Heart left ventricle (tissue), 16 donors: Measurements from ENCODE around the gene CCDC148. TPM values are rescaled to one million over a fixed set of nuclear protein-coding genes. Genes with fewer than 3 reads are reported as not detected.
A peak's percentile ranks its signal among the peaks of the same experiment; 100 is the strongest.

Source experiments
- ATAC-seq, 4 donors: fragments of 200-7000 bp; cut with Tn5 transposase; one replicate each; pipeline ENCODE4 v1.9.1; 2020 to 2022; ENCODE audit warnings: moderate library complexity in 4 of 4, mild to moderate bottlenecking in 3 of 4, moderate number of reproducible peaks in 1 of 4
- DNase-seq, 5 donors: peaks; one replicate each; pipeline ENCODE4 v3.0.0-alpha.2; 2020
- H3K27ac ChIP-seq, 12 donors: fragments of 200-600 bp; sonication (generic) in 4 of 12; one replicate each; pipeline versions ENCODE4 v1.5.0 to v1.8.0; 2016 to 2022; ENCODE audit warnings: mild to moderate bottlenecking in 2 of 12
- H3K27me3 ChIP-seq, 9 donors: fragments of 200-600 bp; sonication (generic) in 2 of 9; one replicate each; pipeline versions ENCODE4 v1.5.1 to v1.8.0; 2016 to 2022; ENCODE audit warnings: mild to moderate bottlenecking in 3 of 9
- H3K36me3 ChIP-seq, 9 donors: fragments of 200-600 bp; sonication (generic) in 2 of 9; one replicate each; pipeline versions ENCODE4 v1.5.0 to v1.8.0; 2018 to 2022; ENCODE audit warnings: mild to moderate bottlenecking in 2 of 9
- H3K4me1 ChIP-seq, 12 donors: fragments of 200-600 bp; sonication (generic) in 4 of 12; one replicate each; pipeline versions ENCODE4 v1.5.0 to v1.8.0; 2016 to 2022; ENCODE audit warnings: mild to moderate bottlenecking in 3 of 12
- H3K4me3 ChIP-seq, 12 donors: fragments of 200-600 bp; sonication (generic) in 4 of 12; one replicate each; pipeline versions ENCODE4 v1.5.0 to v1.8.0; 2017 to 2022; ENCODE audit warnings: mild to moderate bottlenecking in 9 of 12, moderate library complexity in 4 of 12
- H3K9me3 ChIP-seq, 12 donors: fragments of 200-600 bp; sonication (generic) in 4 of 12; one replicate each; pipeline versions ENCODE4 v1.5.0 to v1.8.0; 2016 to 2022; ENCODE audit warnings: mild to moderate bottlenecking in 1 of 12
- POLR2A ChIP-seq, 2 donors: fragments of 450-650 bp; IDR thresholded peaks; one replicate each; pipeline ENCODE4 v1.6.1; 2017; ENCODE audit warnings: antibody characterized with exemption in 2 of 2, mild to moderate bottlenecking in 2 of 2, moderate library complexity in 2 of 2
- WGBS, 4 donors: extraction: QIAGEN DNeasy Blood & Tissue Kit in 2 of 4; methylation state at CpG; one replicate each; pipeline versions ENCODE4 v1.1.5 to v1.1.7; 2013 to 2018; 5-methylcytosine and 5-hydroxymethylcytosine counted together
- intact Hi-C, 10 donors: fragments of 100-400 bp; cut with DNase I; formaldehyde crosslinking; loops; one replicate each; pipeline versions ENCODE4 v1.11.1 to v1.14.2; 2022
- polyA plus RNA-seq, 2 donors: library from polyadenylated mRNA; stranded (reverse); fragments of 200-250 nt; gene quantifications; one replicate each; pipeline ENCODE4 v1.2.3, GENCODE V29; 2013
- total RNA-seq, 9 donors: library from RNA; depleted of rRNA in 2 of 9; stranded (reverse); fragments of >200 nt in 2 of 9; fragmentation: NEBNext Ultra II Directional in 3 of 9; extraction: Animal tissue kit (Norgen Biotek cat#: 25700) in 3 of 9; gene quantifications; one replicate each; pipeline versions ENCODE4 v1.1.0 to v1.2.4, GENCODE V29; 2016 to 2023
- TF ChIP-seq, protein P1 (sequence below), 12 donors: fragments of 200-600 bp; sonication (generic) in 4 of 12; IDR thresholded peaks; one replicate each; pipeline versions ENCODE4 v1.5.0 to v1.8.0; 2018 to 2022; ENCODE audit warnings: antibody characterized with exemption in 12 of 12, mild to moderate bottlenecking in 5 of 12
- donor health status: ischemic (EF 13 %, LVEDD 7.1; RV severe dilation, severe dysfunction).
- donor health status: healthy with polysubstance abuse.
- donor health status: DM: no; HTN: yes; CAD: no.
- donor health status: DM: no; HTN: no; CAD: no.
- donor health status: ischemic (EF 25% LVEDD 6.9; RV normal size, moderate dysfunction).
- donor health status: ischemic (EF 25% LVEDD 5.7; RV mildly dilated, moderate dysfunction).
- donor health status: healthy.
- donor health status: DM: yes; HTN: yes; CAD: no.
- donor health status: ischemic (EF 35%, LVEDD 5.7; RV mildly dilated, moderate dysfunction).
- donor health status: nonischemic (EF 11% LVEDD 7.7; RV severe dilation, severe dysfunction).
- donor health status: DM: yes; HTN: yes; CAD: no.
- donor health status: PGD.
- donor health status: ischemic (EF 29% LVEDD 5.4; RV normal size, mild dysfunction).
- donor health status: nonischemic (EF 23%, LVEDD 6.1; RV moderate dilation, normal function).

CCDC148 gene
- total and polyA plus RNA-seq, 11 donors: 0.24 to 1.2 (median 0.75) TPM; not detected in 2

DNA sequence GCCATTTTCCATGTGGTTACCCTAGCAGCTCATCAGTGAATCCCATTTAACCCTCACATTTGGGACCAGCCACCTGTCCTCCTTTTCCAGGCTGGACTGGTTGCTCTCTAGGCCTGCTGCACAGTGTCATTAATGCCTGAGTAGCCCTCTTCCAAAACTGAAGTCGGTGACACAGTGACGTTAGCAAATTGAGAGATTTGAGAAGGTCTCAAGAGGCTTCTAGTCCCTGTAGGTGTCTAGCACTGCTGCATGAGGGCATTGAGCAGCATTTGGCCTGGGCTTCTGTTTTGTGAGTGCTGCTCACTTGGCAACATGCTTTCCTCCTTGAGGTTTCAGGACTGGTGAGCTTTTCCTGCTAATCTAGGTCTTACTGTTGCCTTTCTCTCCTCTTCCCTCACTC lies 36.9 kb upstream of the CCDC148 start:
- TF ChIP-seq POLR2A (IDR thresholded peaks at IDR 0.05): no peak
- TF ChIP-seq, protein P1, sequence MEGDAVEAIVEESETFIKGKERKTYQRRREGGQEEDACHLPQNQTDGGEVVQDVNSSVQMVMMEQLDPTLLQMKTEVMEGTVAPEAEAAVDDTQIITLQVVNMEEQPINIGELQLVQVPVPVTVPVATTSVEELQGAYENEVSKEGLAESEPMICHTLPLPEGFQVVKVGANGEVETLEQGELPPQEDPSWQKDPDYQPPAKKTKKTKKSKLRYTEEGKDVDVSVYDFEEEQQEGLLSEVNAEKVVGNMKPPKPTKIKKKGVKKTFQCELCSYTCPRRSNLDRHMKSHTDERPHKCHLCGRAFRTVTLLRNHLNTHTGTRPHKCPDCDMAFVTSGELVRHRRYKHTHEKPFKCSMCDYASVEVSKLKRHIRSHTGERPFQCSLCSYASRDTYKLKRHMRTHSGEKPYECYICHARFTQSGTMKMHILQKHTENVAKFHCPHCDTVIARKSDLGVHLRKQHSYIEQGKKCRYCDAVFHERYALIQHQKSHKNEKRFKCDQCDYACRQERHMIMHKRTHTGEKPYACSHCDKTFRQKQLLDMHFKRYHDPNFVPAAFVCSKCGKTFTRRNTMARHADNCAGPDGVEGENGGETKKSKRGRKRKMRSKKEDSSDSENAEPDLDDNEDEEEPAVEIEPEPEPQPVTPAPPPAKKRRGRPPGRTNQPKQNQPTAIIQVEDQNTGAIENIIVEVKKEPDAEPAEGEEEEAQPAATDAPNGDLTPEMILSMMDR (IDR thresholded peaks at IDR 0.05): no peak
- DNase-seq (peak in 2 of 5 donors; percentile 34 to 49), ATAC-seq (peak in 3 of 4 donors; percentile 53 to 91 (median 82))
- WGBS, 4 donors: 9 to 30% (median 15%) methylated on average over 2 of the region's 2 CpGs
- Histone ChIP-seq H3K4me3 (no peak overlapping the region), H3K9me3 (no peaks in the 10 kb centered on the region), H3K27me3 (no peaks in the 10 kb centered on the region), H3K36me3 (no peaks in the 10 kb centered on the region), H3K4me1 (peaks cover 0 to 42% (median 20%) of the 10 kb centered on the region in 12 donors), H3K27ac (peak overlapping the region in 1 of 12 donors; percentile 16)
- intact Hi-C loops: no loop called here

DNA sequence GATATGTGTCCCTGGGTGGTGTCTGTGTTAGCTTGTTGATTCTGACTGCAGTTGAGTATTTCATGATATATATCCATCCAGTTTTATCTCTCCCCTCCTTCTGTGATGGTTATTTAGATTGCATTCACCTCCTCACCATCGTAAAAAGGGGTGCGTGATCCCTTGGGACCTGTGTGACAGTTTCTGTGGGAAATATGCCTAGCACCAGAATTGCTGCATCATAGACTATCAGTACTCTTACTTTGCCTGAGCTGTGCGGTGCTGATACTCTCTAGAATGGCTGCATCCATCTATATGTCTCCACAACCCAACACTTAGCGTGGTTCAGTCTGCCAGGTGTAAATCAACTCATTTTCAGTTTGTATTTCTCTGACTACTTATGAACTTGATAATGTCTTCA lies 34.5 kb upstream of the CCDC148 start:
- 89 to 96% (median 95%) methylated on average over 4 of the region's 4 CpGs for WGBS, 4 donors
- Histone ChIP-seq H3K27me3 (no peaks in the 10 kb centered on the region), H3K36me3 (no peaks in the 10 kb centered on the region), H3K4me1 (peaks cover 0 to 62% (median 37%) of the 10 kb centered on the region in 12 donors), H3K27ac (no peak overlapping the region), H3K4me3 (no peak overlapping the region), H3K9me3 (no peaks in the 10 kb centered on the region)
- DNase-seq (no peak), ATAC-seq (no peak)
- intact Hi-C loops: no loop called here
- TF ChIP-seq POLR2A (IDR thresholded peaks at IDR 0.05): no peak
- TF ChIP-seq, protein P1 (IDR thresholded peaks at IDR 0.05): no peak

DNA sequence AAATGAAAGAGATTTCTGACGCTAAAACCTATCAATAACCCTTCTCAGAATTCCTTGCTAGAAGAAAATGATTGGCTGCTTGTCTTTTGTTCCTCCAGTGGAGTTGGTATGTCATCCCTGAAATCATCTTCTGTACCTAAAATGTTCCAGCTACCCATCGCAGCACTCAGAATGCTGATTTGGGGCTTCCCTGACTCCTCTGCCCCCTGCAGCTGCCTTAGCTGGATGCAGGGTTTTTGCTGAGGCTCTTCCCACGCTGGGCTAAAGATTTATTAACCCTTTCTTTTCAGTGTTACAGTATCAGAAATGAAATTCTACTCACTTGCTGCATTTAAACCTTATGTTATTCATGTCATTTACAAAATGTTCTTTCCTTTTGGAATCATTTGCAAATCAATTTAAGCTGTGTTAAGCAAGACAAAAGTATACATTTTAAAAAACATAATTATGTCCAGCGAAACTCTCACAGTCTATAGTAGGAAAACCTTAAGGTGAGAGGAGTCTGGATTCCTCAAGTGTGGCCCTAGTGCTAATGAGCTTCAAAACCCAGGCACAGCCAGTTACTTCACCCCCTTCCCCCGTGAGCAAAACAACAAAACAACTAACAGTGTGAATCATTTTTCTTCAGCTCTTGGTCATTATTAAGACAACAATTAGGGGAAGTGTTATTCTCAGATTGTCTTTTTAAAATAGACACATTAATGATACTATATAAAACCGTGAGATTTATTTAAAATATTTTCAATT lies 33.0 kb upstream of the CCDC148 start:
- DNase-seq (no peak), ATAC-seq (no peak)
- Histone ChIP-seq H3K4me3 (no peak overlapping the region), H3K9me3 (no peaks in the 10 kb centered on the region), H3K36me3 (no peaks in the 10 kb centered on the region), H3K27ac (no peak overlapping the region), H3K27me3 (no peaks in the 10 kb centered on the region), H3K4me1 (peaks cover 0 to 75% (median 43%) of the 10 kb centered on the region in 12 donors)
- intact Hi-C loops: no loop called here
- TF ChIP-seq, protein P1 (IDR thresholded peaks at IDR 0.05): no peak
- no peak for TF ChIP-seq POLR2A (IDR thresholded peaks at IDR 0.05)
- 46 to 50% (median 47%) methylated on average over 6 of the region's 6 CpGs for WGBS, 4 donors

DNA sequence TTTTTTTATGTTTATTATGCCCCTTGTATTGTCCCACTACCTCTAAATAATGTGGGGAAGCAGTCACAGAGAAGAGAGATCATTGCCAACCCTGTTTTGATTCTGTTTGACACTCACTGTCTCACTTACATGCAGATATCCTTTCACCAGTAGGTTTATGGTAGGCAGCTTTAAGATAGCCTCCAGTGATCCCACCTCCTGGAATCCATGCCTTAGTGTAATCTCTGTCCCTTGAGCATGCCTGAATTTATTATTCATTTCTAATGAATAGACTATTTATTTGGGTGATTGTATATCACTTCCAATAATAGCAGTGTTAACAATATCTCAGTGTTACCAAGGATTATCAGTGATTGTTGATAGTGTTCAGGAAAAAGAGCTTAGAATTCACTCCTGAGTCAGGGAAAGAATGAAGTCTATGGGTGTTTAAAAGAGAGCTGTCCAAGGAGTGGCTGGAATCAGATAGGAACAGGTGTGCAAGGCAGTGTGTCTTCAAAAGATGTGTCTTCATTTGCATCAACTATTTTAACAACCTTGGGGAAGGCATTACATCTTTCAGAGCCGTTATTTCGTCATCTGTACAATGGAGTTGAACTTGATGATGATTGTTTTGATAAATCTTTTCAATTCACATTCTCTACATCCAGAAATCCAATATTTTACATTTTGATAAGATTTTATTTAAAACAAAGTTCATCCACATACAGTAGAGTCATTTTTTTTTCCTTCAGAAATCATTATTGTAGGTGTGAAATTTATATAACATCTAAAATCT lies 32.1 kb upstream of the CCDC148 start:
- DNase-seq: no peak
- Histone ChIP-seq H3K9me3 (no peaks in the 10 kb centered on the region), H3K4me3 (no peak overlapping the region), H3K36me3 (no peaks in the 10 kb centered on the region), H3K27me3 (no peaks in the 10 kb centered on the region), H3K27ac (no peak overlapping the region), H3K4me1 (peaks cover 0 to 70% (median 41%) of the 10 kb centered on the region in 12 donors)
- TF ChIP-seq POLR2A (IDR thresholded peaks at IDR 0.05): no peak
- WGBS, 4 donors: 70 to 77% (median 71%) methylated on average over 2 of the region's 2 CpGs
- intact Hi-C loops: no loop called here
- no peak for ATAC-seq
